ENCODE measurements around the gene SLC66A1. TPM values are rescaled to one million over a fixed set of nuclear protein-coding genes. Genes with fewer than 3 reads are reported as not detected.

Gene SLC66A1
- total and polyA plus RNA-seq, 9 donors: 2.4 to 15.2 (median 10.4) TPM

- Histone ChIP-seq H3K27me3 (no peaks in the 10 kb centered on the region), H3K9me3 (no peaks in the 10 kb centered on the region), H3K27ac (no peak overlapping the region), H3K4me1 (ENCODE audit: insufficient read depth) (peaks cover 9% of the 10 kb centered on the region), H3K4me3 (no peak overlapping the region), H3K36me3 (no peaks in the 10 kb centered on the region)
- TF ChIP-seq EP300 (IDR thresholded peaks at IDR 0.05): no peak
- TF ChIP-seq CTCF (IDR thresholded peaks at IDR 0.05): no peak
- no peak for TF ChIP-seq POLR2A (IDR thresholded peaks at IDR 0.05)
- peak in 1 of 5 donors; percentile 20 for DNase-seq
- 89 to 95% (median 94%) methylated on average over 6 of the region's 6 CpGs for WGBS, 3 donors
- intact Hi-C loops (cut with DNase I): no loop called here
Observed at GRCh38 chr1:19306941-19307340, 5.2 kb upstream of the SLC66A1 start.

GRCh38 chr1:19307794-19308508 lies 4.2 kb upstream of the SLC66A1 start:
- no peak for TF ChIP-seq EP300 (IDR thresholded peaks at IDR 0.05)
- TF ChIP-seq POLR2A (IDR thresholded peaks at IDR 0.05): no peak
- TF ChIP-seq CTCF (IDR thresholded peaks at IDR 0.05): no peak
- Histone ChIP-seq H3K27me3 (no peaks in the 10 kb centered on the region), H3K9me3 (no peaks in the 10 kb centered on the region), H3K27ac (no peak overlapping the region), H3K36me3 (no peaks in the 10 kb centered on the region), H3K4me1 (ENCODE audit: insufficient read depth) (peaks cover 12% of the 10 kb centered on the region), H3K4me3 (no peak overlapping the region)
- WGBS, 3 donors: 85 to 90% (median 89%) methylated on average over 10 of the region's 10 CpGs
- intact Hi-C loops (cut with DNase I): no loop called here
- DNase-seq: peak in 1 of 5 donors; percentile 28

- no peak overlapping the region for H3K27ac ChIP-seq
- intact Hi-C loops (cut with DNase I): no loop called here
- no peaks in the 10 kb centered on the region for H3K27me3 ChIP-seq
- no peaks in the 10 kb centered on the region for H3K9me3 ChIP-seq
- no peak for DNase-seq
- no peak overlapping the region for H3K4me3 ChIP-seq
- WGBS, 3 donors: 91 to 98% (median 97%) methylated on average over 3 of the region's 3 CpGs
- no peaks in the 10 kb centered on the region for H3K36me3 ChIP-seq
- TF ChIP-seq POLR2A (IDR thresholded peaks at IDR 0.05): no peak
- no peak for TF ChIP-seq EP300 (IDR thresholded peaks at IDR 0.05)
- no peak for TF ChIP-seq CTCF (IDR thresholded peaks at IDR 0.05)
- peaks cover 14% of the 10 kb centered on the region for H3K4me1 ChIP-seq (ENCODE audit: insufficient read depth)
Observed at GRCh38 chr1:19308509-19308907, 3.6 kb upstream of the SLC66A1 start.

GRCh38 chr1:19309123-19309813 lies 2.9 kb upstream of the SLC66A1 start:
- no peak for DNase-seq
- Histone ChIP-seq H3K36me3 (no peaks in the 10 kb centered on the region), H3K4me1 (ENCODE audit: insufficient read depth) (peaks cover 14% of the 10 kb centered on the region), H3K4me3 (no peak overlapping the region), H3K27ac (no peak overlapping the region), H3K27me3 (no peaks in the 10 kb centered on the region), H3K9me3 (no peaks in the 10 kb centered on the region)
- intact Hi-C loops (cut with DNase I): no loop called here
- 85 to 86% (median 86%) methylated on average over 6 of the region's 6 CpGs for WGBS, 3 donors
- TF ChIP-seq POLR2A (IDR thresholded peaks at IDR 0.05) (no peak), CTCF (IDR thresholded peaks at IDR 0.05) (no peak), EP300 (IDR thresholded peaks at IDR 0.05) (no peak)
